ENCODE measurements around the gene S100A10. TPM values are rescaled to one million over a fixed set of nuclear protein-coding genes. Genes with fewer than 3 reads are reported as not detected.

S100A10 gene
- 50.8 and 85.4 TPM in 2 replicates for total RNA-seq

GRCh38 chr1:151993734-151994496 lies at the start of gene S100A10:
Gene S100A10, minus strand, starts transcription at chr1:151993859. Its CDS starts 7,629 bp downstream, at chr1:151986230.

GRCh38 chr1:152036267-152037216 lies 42.9 kb upstream of the S100A10 start, which contains the start of gene S100A11:
Gene S100A11, minus strand, starts transcription at chr1:152037004. Its CDS starts 89 bp downstream, at chr1:152036915.

Other genes with a start within 250 kb of the S100A10 start
- gene MRPL9, start 230.4 kb downstream of the S100A10 start, total RNA-seq, result 52.7 and 99.5 TPM in 2 replicates
- gene TDRKH, start 203.4 kb downstream of the S100A10 start, total RNA-seq, result 1.9 and 2.0 TPM in 2 replicates
- not detected in 2 replicates for gene LINGO4, start 188.4 kb downstream of the S100A10 start, total RNA-seq
- not detected in 2 replicates for gene RORC, start 162.1 kb downstream of the S100A10 start, total RNA-seq
- not detected in 2 replicates for gene C2CD4D, start 154.0 kb downstream of the S100A10 start, total RNA-seq
- gene THEM5, start 140.1 kb downstream of the S100A10 start, total RNA-seq, result not detected in 2 replicates
- gene THEM4, start 84.3 kb downstream of the S100A10 start, total RNA-seq, result 6.8 and 8.4 TPM in 2 replicates
- gene S100A11, start 43.1 kb upstream of the S100A10 start, total RNA-seq, result 33.3 and 38.5 TPM in 2 replicates
- gene TCHHL1, start 95.2 kb upstream of the S100A10 start, total RNA-seq, result not detected in 2 replicates
- gene TCHH, start 121.6 kb upstream of the S100A10 start, total RNA-seq, result under 0.01 TPM in 1 of 2 replicates, not detected in the other
- gene RPTN, start 165.4 kb upstream of the S100A10 start, total RNA-seq, result under 0.01 TPM in 2 replicates
- gene HRNR, start 230.3 kb upstream of the S100A10 start, total RNA-seq, result not detected in 2 replicates